SK-MEL-5 (cell line): ENCODE data around the gene FGF22. TPM values are rescaled to one million over a fixed set of nuclear protein-coding genes. Genes with fewer than 3 reads are reported as not detected.
"Not testable (repeated sequence)": the region's sequence is repeated elsewhere in the genome, so short reads cannot be mapped to it uniquely, and the experiment has no call there.

ENCODE experiments used
- DNase-seq: peaks from one replicate; pipeline ENCODE4 v3.0.0-alpha.2; 2016; ENCODE audit warnings: low read depth, low spot score
- in situ Hi-C: cut with HindIII; loops from 2 replicates; pipeline ENCODE4 v1.10.0; 2016; ENCODE audit warnings: low sequenced_read_pairs, high pct_unique_total_duplicates, low pct_unique_long_range_greater_than_20kb
- polyA plus RNA-seq, 2 experiments: library from polyadenylated mRNA; depleted of rRNA; stranded (reverse); fragments of >200 nt; gene quantifications; 2 replicates each; pipeline ENCODE4 v1.2.3, GENCODE V29; 2015
- total RNA-seq: library from RNA; depleted of rRNA; stranded (reverse); fragments of >200 nt; shearing (Covaris generic); gene quantifications from 2 replicates; pipeline ENCODE4 v1.2.3, GENCODE V29; 2014; rRNA removed

FGF22 gene
- total RNA-seq = 0.24 TPM in 1 of 2 replicates, not detected in the other
- polyA plus RNA-seq (2015; cell fraction: cytosol; rRNA removed) = not detected in 2 replicates
- 0.76 and 2.3 TPM in 2 replicates for polyA plus RNA-seq (2015; cell fraction: nucleus; rRNA removed)

DNA sequence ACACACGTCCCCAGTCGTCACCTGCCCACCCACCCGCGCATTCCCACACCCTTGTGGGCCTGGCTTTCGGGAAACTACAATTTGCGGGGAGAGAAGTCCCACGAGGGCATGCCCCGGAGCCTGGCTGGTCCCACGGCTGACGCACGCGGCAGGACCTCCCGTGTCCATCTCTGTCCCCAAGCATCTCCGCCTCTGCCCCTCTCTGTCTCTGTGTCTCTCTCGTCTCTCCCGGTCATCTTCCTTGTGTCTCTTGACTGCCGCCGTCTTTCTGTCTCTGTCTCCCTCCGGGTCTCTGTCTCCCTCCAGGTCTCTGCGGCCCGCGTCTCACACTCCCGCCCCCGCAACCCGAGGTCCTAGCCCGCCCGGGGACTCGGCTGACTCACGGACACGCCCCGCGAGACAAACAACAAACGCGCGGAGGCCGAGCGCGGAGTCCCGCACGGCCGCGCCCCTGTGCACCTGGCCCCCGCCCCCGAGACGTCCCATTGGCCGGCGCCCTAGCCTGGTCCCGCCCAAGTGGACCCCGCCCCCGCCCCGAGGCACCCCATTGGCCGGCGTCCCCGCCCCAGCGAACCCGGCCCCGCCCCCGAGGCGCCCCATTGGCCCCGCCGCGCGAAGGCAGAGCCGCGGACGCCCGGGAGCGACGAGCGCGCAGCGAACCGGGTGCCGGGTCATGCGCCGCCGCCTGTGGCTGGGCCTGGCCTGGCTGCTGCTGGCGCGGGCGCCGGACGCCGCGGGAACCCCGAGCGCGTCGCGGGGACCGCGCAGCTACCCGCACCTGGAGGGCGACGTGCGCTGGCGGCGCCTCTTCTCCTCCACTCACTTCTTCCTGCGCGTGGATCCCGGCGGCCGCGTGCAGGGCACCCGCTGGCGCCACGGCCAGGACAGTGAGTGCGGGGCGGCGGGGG lies at the start of gene FGF22:
TSS of gene FGF22 (plus strand) at position 627 of the 908 bp plus-strand sequence. CDS start at position 674, 47 bp downstream.
- in situ Hi-C loops = no loop called here
- peak; percentile 80 for DNase-seq

GRCh38 chr19:590396-590745 lies 49.3 kb upstream of the FGF22 start:
- in situ Hi-C loops = no loop called here
- DNase-seq = no peak

DNA sequence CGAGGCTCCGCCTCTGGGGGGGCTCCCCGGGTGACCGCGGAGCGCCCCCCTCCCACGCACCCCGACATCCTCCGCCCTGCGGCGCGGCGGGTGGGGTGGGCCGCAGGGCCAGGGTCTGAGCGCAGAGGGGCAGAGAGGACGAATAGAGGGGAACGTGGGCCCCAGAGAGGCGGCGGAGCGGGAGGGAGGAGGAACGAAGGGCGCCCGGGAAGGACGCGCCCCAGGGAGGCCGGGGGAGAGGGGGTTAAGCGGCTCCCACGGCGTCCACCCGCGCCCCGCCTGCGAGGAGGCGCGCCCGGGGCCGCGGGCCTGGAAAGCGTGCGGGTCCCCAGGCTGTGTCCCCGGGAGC lies 49.0 kb upstream of the FGF22 start:
- DNase-seq = no peak
- in situ Hi-C loops = no loop called here

- DNase-seq = no peak
- in situ Hi-C loops = no loop called here
Measured at GRCh38 chr19:591099-591958, 48.4 kb upstream of the FGF22 start.

- DNase-seq = no peak
- in situ Hi-C loops = no loop called here
Measured at GRCh38 chr19:592101-592500, 47.6 kb upstream of the FGF22 start.

DNA sequence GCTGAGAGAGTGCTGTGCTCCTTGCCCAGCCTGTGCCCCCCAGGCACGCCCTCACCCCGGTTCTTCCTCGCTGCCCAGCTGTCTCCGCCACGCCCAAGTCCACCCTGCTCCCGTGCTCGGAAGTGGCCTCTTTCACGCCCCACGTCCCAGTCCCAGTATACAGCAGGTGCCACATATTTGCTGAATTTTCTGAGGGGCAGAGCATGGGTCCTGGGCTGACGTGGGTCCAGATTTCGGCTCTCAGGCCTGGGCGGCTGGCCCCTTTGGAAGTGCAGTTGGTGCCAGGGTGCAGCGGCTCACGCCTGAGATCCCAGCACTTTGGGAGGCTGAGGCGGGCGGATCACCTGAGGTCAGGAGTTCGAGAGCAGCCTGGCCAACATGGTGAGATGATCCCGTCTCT lies 46.6 kb upstream of the FGF22 start:
- in situ Hi-C loops = no loop called here
- no peak for DNase-seq

GRCh38 chr19:593505-593904 lies 46.2 kb upstream of the FGF22 start:
- in situ Hi-C loops = no loop called here
- no peak for DNase-seq

DNA sequence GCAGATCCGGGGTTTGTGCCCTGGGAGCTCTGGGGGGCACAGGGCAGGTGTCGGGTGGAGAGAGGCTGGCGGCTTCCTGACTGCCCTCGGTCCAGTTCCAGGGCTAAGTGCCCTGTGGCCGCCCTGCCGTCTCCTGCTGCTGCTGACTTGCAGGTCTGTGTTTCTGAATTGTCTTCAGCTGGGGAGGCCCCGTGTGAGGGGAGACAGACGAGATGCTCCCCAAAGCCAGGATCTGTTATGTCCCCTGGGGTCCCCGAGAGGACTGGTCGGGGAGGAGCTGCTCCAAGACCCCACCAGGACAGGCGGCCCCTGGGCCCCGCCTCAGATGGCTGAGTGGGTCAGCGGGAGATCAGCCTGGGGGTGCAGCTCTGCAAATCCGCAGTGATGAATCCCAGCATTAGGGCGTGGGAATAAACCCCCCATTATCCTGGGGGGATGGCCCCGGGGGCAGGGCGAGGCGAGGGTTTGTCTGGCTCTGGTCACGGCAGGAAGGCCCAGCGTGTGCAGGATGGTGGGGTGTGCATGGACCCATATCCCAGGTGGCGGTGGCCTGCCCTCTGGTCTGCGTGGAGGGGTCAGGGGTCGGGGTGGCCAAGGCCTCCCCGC lies 45.3 kb upstream of the FGF22 start:
- no peak for DNase-seq
- in situ Hi-C loops = no loop called here

GRCh38 chr19:595326-596262 lies 44.1 kb upstream of the FGF22 start:
- DNase-seq = no peak
- in situ Hi-C loops = no loop called here

DNA sequence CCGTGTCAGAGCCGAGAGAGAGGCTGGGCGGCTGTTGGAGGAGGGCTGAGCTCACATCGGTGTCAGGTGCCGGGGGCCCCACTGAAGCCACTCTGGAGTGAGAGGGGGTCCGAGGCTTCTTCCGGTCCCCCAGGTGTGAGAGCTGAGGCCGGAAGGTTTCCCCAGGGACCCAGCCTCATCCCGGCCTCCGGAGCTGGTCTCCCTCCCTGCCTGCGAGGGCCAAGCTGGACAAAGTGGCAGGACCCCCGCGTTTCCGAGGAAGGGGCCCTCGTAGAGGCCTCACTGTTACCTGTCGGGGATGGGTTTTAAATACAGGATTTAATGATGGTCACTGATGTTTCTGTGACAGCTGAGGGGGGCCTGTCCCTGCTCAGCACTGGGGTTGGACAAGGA lies 43.4 kb upstream of the FGF22 start:
- no peak for DNase-seq
- in situ Hi-C loops = no loop called here

DNA sequence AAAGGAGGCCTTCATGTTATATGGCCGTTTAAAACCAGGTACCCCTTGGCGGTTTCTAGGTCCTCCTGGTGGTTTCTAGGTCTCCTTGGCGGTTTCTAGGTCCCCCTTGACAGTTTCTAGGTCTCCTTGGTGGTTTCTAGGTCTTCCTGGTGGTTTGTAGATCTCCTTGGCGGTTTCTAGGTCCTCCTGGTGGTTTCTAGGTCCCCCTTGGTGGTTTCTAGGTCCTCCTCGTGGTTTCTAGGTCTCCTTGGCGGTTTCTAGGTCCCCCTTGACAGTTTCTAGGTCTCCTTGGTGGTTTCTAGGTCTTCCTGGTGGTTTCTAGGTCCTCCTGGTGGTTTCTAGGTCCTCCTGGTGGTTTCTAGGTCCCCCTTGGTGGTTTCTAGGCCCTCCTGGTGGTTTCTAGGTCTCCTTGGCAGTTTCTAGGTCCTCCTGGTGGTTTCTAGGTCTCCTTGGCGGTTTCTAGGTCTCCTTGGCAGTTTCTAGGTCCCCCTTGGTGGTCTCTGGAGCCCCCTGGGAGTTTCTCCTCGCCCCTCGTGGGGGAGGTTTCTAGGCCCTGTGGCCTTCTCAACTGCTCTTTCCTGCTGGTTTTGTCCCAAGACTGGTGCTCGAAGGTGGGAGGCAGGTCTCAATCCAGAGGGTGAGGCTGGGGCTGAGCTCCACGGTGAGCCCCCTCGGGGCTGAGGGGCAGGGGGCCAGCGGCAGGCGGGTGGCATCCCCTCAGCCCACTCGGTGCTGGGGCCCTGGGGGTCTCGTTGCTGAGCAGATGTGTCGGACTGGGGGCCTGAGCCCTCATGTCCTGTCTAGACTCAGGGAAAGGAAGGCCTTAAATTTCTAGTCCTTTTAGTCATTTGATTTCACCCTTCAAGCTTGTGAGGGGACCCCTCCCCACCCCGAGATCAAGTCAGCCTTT lies 42.0 kb upstream of the FGF22 start:
- DNase-seq = no peak
- in situ Hi-C loops = no loop called here

GRCh38 chr19:601310-601709 lies 38.4 kb upstream of the FGF22 start:
- in situ Hi-C loops = no loop called here

DNA sequence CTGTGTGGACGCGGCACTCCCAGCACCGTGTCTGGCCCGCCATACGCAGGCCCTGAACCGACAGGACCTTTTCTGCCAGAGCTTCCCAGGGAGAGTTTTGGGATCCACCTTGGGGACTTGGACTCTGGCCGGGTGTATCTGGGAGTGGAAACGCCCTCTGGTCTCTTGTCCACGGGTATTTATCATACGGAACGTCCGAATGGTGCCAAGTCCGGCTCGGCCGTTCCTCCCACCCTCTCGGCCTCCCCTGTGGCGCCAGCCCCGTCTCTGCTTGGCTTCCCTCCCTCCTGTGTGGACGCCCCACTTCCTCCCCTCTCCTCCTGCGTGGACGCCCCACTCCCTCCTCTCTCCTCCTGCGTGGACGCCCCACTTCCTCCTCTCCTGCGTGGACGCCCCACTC lies 37.9 kb upstream of the FGF22 start:
- in situ Hi-C loops = no loop called here
- no peak for DNase-seq

More at GRCh38 chr19:601310-601709, 38.4 kb upstream of the FGF22 start:
- DNase-seq = no peak

DNA sequence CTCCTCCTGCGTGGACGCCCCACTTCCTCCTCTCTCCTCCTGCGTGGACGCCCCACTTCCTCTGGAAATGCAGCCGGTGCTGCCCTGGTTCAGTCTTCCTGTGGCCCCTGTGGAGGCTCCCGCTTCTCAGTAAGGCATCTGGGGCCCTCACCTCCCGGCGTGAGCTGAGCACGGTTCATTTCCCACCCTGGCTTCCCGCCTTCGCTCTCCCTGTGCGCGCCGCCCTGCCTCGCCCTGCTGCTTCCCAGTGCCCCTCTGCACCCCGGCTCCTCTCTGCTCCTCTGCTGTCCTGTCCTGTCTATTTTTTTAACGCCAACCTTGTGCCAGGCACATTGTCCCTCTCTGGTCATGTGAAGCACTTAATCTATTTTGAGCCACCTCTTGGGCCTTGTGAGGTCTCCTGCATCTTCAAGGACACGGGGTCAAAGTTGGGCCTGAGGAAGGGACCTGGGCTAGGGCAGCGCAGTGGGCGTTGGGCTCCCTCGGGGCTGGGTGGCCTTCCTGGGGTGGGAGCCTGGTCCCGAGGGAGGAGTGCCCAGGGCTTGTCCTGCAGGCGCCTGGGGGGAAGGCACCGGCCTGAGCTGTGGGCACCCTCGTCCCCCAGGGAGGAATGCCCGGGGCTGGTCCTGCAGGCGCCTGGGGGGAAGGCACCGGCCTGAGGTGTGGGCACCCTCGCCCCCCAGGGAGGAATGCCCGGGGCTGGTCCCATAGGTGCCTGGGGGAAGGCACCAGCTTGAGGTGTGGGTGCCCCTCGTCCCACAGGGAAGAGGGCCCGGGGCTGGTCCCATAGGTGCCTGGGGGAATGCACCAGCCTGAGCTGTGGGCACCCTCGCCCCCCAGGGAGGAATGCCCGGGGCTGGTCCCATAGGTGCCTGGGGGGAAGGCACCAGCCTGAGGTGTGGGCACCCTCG lies 37.0 kb upstream of the FGF22 start:
- DNase-seq = no peak
- in situ Hi-C loops = no loop called here

- DNase-seq, in situ Hi-C loops: not testable (repeated sequence)
Measured at GRCh38 chr19:603302-603639, 36.4 kb upstream of the FGF22 start.
